ENCODE results near the gene ERCC6L.

DNA sequence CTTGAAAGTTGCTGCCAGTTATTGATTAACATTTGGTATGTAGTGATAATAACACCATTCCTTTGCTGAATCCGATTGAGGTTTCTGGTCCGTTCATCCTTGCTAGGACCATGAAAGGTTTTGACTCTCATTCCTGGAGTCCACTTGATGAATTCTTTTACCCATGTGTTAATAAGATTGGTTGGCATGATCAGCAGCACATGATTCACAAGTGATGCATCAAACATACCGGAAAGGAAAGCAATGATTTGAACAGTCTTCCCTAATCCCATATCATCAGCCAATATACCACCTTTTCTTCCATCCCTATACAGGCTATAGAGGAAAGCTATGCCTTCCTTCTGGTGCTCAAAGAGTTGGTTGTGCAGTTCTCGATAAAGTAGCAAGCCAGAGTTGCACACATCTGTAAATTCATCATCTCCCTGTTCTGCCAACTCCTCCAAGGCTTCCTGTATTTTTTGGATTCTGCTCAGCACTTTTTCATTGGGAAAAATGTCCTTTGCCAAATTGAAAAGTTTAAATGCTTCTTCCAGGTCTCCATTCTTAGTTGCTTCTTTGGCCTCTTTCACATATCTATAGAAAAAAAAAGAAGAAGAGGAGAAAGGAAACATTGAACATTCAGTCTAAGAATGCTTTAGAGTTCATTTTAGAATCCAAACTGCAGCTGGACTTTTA lies 30.6 kb downstream of the ERCC6L start:
- TF ChIP-seq, protein P1, sequence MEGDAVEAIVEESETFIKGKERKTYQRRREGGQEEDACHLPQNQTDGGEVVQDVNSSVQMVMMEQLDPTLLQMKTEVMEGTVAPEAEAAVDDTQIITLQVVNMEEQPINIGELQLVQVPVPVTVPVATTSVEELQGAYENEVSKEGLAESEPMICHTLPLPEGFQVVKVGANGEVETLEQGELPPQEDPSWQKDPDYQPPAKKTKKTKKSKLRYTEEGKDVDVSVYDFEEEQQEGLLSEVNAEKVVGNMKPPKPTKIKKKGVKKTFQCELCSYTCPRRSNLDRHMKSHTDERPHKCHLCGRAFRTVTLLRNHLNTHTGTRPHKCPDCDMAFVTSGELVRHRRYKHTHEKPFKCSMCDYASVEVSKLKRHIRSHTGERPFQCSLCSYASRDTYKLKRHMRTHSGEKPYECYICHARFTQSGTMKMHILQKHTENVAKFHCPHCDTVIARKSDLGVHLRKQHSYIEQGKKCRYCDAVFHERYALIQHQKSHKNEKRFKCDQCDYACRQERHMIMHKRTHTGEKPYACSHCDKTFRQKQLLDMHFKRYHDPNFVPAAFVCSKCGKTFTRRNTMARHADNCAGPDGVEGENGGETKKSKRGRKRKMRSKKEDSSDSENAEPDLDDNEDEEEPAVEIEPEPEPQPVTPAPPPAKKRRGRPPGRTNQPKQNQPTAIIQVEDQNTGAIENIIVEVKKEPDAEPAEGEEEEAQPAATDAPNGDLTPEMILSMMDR (IDR thresholded peaks at IDR 0.05): no peak
- no peak for TF ChIP-seq POLR2A (IDR thresholded peaks at IDR 0.05)
